Skin of body (tissue), 2 donors: Measurements from ENCODE around the gene IL36G. TPM values are rescaled to one million over a fixed set of nuclear protein-coding genes. Genes with fewer than 3 reads are reported as not detected.
"Not testable (repeated sequence)": the region's sequence is repeated elsewhere in the genome, so short reads cannot be mapped to it uniquely, and the experiment has no call there.

Experiments
- DNase-seq: peaks from one replicate; lab custom pipeline; 2025; lab: John Stamatoyannopoulos, UW
- total RNA-seq: library from RNA; depleted of rRNA; stranded (reverse); fragments of >200 nt; gene quantifications from one replicate; pipeline ENCODE4 v1.2.3, GENCODE V29; 2014

IL36G gene
- total RNA-seq, result 4.4 TPM

- no peak for DNase-seq
Measured at GRCh38 chr2:112977559-112978056, at the start of gene IL36G. IL36G (plus strand) TSS chr2:112978006; CDS start chr2:112978639, 633 bp downstream.

- no peak for DNase-seq
Measured at GRCh38 chr2:112933261-112933660, 44.5 kb upstream of the IL36G start.

- DNase-seq, result not testable (repeated sequence)
Measured at GRCh38 chr2:112934117-112934516, 43.7 kb upstream of the IL36G start.

DNA sequence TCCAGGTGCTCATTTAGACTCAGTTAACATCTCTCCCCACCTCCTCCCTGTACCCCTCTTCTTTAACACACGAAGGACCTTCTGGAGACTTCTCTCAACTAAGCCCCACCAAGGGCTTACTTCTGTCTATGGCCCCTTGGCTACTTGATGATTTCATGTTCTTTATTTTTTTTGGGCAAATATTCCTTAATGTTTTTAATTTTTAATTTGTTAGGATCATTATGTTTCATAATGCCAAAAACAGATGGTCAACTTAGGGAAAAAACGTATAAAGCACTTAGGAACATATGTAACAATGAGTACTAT lies 40.9 kb upstream of the IL36G start:
- no peak for DNase-seq

- DNase-seq, result no peak
Measured at GRCh38 chr2:112938904-112939303, 38.9 kb upstream of the IL36G start.

DNA sequence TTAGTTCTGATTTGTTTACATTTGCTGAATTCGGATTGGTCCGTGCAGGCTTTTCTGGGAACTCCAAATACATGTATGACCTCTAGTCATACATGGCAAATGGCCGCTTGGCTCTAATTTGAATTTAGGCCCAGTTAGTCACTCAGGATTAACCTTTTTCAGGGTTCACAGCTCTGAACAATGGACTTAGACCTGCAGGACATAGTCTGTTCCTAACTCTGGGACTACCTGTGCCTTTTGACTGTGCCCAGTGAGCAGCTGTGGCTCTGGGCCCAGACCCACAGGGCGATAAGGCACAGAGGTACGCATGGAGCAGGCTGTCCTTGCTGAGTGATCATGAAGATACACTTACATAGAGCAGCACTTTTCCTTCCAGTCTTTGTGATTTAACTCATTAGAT lies 38.4 kb upstream of the IL36G start:
- DNase-seq, result no peak

GRCh38 chr2:112940859-112941625 lies 36.8 kb upstream of the IL36G start:
- DNase-seq, result no peak

- DNase-seq, result no peak
Measured at GRCh38 chr2:112941753-112942653, 35.8 kb upstream of the IL36G start.

DNA sequence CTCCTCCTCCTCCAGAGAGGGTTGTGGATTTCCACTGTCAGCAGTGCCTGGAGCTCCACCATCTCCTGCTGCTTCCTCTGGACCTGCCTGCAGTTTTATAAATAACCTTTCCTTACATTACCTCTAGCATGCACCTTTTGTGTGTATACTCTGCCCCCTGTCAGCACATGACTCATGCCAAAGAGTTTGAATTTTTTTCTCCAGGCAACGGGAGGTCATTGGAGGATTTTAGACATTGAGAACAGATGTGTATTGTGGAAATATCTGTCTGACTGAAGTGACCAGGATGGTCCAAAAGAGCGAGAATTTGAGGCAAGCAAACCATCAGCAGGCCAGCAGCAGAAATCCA lies 35.2 kb upstream of the IL36G start:
- no peak for DNase-seq

- no peak for DNase-seq
Measured at GRCh38 chr2:112944971-112945370, 32.8 kb upstream of the IL36G start.

DNA sequence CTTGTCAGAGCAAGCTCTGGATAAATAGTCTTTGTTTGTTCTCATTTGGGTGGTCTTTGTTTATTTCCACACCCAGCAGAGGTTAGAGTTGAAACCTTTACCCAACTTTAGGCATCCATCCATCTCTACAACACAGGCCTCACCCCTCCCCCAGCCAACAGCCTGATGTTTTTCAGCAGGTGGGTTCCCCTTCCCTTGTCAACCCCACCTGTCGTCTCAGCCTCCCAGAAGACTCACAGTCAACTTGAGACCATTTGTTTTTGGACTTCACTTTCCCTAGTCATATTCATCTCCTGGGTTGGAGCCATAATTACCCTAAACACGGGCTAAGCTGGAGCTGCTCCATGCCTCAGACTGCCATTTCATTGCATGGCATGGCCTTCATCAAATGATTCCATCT lies 31.7 kb upstream of the IL36G start:
- no peak for DNase-seq

DNA sequence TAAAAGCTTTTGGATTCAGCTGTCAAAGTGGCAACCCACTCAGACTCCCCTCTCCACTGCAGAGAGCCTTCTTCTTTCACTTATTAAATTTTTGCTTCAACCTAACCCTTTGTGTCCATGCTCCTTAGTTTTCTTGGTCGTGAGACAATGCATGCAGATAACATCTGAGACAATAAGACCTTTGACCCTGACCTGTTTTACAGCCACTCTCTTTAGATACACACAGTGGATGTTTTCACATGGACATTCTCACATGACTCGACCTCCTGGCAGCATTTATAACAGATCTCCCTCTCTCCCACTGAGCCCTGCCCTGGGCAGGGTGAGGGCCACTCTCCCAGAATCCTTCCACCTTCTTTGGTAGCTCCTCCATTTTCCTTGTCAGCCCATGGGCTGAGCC lies 30.4 kb upstream of the IL36G start:
- no peak for DNase-seq

DNA sequence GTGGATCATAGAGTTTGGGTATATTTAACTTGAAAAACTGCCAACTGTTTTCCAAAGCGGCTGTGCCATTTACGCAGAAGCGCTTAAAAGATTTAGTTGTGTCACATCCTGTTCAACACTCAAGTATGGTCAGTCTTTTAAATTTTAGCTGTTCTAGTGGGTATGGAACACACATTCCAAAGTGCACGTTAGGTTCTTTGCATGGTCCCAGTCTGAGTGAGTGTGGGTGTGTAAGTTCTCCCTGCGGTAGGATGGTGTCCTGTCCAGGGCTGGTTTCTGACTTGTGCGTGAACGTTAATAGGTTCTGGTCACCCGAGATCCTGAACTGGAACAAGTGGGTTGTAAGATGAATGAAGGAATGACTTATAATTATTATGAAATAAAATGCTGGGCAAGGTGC lies 28.4 kb upstream of the IL36G start:
- no peak for DNase-seq

- no peak for DNase-seq
Measured at GRCh38 chr2:112954364-112954763, 23.4 kb upstream of the IL36G start.

GRCh38 chr2:112957511-112957910 lies 20.3 kb upstream of the IL36G start:
- no peak for DNase-seq

DNA sequence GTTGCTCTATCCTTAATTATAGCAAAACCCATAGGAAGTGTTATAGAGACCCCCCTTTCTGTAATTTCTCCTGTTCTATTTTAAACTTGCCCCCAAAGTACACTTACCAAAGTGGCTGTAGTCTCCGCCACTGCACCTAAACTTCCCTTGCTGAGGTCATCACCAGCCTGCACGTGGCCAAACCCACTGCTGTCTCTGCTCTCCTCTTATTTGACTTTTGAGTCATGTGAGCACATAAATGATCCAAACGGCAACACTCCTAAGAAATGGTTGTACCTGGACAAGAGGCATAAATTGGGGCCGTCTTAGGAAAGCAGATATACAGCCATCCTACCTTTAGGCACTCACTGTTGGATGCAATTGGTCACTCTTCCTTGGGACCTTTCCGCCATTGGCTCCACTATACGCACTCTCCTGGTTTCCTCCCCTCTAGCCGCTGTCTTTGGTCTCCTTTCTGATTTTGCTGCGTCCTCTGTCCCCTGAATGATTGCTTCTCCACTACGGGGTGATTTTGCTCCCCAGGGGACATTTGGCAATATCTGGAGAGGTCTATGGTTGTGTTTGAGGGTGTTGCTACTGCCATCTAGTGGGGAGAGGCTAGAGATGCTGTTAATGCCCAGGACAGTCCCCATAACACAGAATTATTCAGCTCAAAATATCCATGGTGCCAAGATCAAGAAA lies 19.2 kb upstream of the IL36G start:
- DNase-seq, result no peak

DNA sequence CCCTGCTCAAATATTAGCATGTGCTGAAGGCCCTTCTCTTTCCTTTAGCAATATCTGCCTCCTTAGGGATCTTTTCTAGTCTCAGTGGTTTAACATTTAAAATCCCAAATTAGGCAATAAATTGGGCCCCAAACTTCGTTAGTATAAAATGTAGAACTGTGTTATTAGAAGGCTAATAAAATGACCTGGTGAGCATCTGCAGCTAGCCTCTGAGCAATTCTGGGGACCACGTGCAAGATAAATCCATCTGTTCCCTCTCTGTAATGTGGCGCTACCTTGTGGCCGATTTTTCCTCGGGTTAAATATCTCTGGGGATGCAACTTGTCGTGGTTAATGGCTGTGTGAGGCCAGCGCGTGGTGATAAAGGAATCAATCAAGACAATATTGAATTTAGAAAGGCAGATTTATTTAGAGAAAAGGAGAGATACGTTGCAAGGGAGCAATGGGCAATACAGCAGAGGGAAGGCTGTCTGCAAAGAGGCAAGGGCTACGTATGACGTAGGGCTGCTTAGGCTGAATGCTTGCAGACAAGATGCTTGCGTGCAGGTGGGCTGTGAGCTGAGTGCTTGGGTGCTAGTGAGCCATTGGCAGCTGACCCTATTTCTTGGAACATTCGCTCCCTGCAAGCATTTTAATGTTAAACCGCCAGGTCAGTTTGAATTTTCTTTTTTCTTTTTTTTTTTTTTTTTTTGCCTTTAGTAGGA lies 18.5 kb upstream of the IL36G start:
- DNase-seq, result no peak

DNA sequence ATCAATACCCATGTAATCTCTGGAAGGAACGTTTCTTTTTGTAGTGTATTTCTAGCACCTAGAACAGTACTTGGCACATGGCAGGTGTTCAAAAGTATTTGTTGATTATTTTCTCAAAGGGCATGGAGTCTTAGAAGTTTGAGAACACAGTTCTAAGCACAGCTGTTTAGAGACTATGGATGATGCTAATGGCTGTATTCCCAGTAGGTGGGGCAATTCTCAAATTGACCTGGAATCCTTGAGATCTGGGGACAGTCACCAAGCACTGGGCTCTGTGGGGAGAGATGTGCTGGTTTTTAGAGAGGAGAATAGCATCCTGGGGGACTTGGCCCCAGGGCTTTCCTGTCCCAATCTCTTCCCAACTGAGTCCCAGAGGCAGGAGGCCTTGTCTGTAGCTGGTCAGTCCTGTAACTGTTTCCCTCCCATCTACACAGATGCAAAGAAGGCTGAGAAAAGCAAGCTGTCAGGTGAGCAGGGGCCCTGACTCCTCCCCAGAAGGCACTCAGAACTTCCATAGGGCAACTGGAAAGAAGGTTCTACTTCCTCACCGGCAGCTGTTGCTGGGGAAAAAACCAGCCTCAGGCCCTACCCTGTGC lies 17.5 kb upstream of the IL36G start:
- DNase-seq, result no peak

GRCh38 chr2:112962308-112963175 lies 15.3 kb upstream of the IL36G start:
- DNase-seq, result no peak

DNA sequence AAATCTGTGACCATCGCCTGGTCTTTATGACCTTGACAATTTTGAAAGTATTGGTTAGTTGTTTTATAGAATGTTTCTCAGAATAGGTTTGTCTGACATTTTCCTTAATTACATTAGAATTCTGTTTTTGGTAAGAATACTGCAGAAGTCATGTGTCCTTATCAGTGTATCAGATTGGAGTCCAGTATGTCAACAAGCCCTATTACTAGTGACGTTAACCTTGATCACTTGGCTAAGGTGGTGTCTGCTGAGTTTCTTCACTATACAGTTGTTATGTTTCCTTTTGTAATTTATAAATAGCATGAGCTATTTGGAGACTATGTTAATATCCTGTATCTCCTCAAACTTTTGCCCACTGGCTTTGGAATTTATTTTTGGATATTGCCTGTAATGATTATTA lies 10.8 kb upstream of the IL36G start:
- DNase-seq, result no peak
